NCI-H82 treated with DMSO at 0.1 percent for 48 hours (cell line): ENCODE results near the gene FAM76B.
A peak's percentile ranks its signal among the peaks of the same experiment; 100 is the strongest.

ENCODE experiments used
- DNase-seq: peaks from one replicate; lab custom pipeline; 2025; ENCODE audit not compliant: unreplicated experiment; lab: John Stamatoyannopoulos, UW

The FAM76B gene

DNA sequence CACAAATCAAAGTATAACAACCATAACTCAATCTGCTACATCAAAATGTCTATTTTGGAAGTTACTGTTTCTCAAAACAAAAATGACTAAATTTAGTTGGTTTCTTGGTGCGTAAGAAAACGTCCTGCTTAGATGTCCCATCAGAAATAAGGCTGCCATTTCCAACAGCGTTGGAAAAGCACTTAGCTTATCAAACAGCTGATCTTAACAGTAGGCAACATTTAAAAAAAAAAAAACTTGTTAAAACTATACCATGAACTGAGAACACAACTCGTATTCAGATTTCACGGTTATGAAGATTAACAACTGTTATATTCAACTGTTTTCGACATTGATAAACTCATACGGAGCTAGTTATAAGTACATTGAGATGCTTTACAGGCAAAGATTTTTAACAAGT is 3.1 kb upstream of the FAM76B start:
- no peak for DNase-seq

DNA sequence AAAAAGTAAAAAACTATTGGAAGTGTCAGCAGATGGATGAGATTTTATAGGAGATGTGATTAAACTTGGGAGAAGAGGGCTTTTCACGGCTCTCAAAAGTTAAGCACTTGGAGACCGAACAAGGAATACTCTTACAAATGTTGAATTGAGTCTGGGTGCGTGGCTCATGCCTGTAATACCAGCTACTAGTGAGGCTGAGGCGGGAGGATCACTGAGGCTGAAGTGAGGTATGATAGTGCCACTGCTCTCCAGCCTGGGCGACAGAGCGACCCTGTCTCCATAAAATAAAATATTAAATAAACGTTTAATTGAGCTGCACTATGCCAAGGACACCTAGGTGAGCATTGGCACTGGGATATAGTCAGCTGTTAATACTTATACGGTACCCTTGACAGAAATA is 2.6 kb upstream of the FAM76B start:
- no peak for DNase-seq

DNA sequence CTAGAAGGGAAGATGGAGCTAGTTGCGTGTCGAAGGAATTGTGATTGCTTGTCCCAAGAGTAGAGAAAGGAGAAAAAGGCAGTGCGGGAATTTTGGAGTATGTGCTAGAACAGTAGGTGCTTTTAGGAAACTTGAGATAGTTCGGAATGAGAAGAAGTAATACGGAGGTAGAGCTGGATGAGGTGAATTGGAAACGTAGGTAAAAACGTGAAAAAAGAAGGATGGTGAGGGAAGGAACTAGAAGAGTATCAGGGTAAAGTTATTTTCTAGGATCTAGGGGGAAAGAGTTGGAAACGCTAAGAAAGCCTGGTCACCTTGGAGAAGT is 2.1 kb upstream of the FAM76B start:
- no peak for DNase-seq

DNA sequence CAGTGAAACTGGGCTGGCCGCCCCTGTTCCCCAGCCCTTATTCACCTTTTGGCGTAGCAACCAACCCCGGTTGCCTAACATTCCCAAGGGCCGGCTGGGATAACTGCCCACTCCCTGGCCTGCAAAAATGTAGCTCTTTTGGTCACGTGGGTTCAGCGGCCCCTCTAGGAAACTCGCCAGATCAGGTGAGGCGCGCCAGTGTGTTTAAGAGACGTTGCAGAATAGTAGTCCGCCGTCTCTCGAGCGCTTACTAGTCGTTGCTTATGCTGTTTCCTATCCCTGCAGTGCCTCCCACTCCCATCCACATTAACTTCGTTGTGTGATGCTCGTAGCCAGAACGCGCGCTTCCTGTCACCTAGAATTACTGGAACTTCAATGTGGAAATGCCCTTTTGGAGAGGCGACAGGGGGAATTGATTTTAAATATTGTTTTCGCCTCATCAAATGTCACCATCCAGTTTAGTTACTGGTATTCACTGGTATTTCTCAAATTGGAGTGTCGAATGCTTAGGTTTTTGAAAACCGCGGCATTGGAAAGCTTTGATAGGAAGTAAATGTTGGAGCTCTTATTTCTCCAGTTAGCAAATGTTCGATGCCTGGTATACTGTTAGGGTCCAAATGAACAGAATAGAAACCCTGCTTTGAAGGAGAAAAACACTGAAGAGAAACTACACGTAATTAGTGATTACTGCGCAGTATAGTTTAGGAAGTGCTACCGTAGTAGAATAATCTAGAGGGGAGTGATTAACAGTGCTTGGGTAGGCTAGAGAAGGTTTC is 1.5 kb upstream of the FAM76B start:
- peak; percentile 8 for DNase-seq

DNA sequence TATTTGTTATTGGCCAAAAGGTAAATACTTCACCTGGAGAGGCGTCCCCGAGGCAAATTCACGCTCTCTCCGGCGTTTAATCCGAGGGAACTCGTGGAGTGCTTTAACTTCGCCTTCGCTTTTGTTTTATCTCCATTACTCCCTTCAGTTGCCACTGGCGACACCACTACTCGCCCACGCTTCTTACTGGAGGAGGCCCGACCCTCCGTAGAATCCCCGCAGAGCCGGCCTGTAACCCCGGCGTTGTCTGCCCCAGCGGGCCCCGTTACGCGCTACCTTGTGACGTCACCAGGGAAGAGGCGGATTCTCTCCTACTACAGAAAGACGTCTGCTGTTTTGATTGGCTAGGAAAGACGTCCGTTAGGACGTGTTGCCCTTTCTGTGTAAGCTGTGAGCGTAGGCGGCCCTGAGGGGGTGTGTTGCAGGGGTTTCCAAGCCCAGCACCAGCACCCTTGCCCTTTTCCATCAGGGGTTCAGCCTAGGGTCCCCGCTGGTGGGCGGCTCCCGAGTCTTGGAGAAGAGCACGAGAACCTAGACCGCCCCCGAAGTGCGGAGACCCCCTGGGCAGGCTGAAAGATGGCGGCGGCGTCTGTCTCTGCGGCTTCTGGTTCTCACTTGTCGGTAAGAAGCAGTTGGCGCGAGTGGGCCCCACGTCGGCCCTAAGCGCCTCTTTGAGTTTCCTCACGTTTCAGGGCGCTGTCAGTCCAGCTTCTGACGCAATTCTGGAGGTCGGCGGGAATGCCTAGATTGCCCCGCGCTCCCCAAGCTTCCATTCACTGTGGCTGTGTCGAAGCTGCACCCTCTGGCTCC is 746 bp upstream of the FAM76B start, which contains the start of gene CEP57:
TSS of gene CEP57 (plus strand) at position 376 of the 810 bp plus-strand sequence. CDS start at position 577, 201 bp downstream.
- DNase-seq: peak; percentile 87

DNA sequence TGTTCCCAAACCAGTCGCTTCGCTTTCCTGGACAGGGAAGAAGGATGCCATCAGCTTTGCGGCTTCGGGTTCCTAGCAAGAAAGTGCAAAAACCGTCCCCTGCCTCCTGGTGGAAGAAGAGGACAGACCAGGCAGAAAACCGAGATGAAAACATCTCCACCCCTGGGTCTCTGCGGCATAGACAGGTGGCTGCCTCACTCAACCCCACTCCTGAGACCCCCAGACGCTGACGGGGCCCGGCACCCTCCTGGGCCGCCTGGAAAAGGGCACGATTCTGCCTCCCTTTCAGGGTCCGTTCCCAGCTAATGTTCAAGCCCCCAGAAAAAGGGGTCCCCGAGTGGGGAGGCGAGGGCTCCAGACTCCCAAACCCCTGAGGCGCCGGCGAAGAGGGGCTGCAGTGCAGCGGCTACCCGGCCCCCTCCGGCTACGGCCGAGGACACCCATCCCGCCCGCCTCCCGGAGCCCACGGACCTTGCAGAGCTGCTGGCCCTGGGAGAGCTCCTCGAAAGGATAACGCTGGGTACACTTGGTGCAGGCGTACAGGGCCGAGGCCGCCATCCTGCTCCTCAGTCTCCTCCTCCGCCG is 569 bp downstream of the FAM76B start:
- no peak for DNase-seq

DNA sequence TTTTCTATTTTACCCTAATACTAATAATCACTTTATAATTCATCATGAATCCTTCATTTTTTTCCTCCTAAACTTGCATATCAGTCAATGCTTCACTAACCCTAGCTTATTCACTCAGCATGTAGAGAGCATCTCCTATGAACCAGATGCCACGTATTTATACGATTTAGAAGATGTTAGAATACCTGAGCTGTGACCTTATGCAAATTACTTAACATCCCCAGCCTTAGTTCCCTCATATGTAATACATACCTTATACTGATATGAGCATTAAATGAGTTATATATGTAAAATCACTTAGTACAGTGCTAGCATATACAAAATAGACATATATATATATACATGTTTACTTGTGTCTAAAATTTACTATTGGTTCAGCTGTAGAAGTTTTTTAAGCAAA is 9.0 kb downstream of the FAM76B start:
- no peak for DNase-seq

DNA sequence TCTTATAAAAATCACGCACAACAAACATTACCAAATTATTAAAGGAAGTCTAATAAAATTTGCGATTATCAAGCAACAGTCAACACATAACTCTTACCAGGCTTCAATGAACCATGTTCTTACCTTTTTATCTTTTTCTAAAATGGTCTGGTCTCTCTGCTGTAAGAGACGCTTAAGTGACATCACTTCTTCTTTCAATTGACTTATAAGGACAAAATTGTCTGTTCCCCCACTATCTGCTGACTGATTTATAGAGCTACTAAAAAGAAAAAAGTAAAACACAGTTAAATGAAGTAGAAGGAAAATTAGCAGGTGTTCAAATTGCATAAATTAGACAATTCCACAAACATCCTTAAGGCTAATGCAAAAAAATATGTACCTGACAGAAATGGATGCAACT is 10.9 kb downstream of the FAM76B start:
- DNase-seq: no peak

DNA sequence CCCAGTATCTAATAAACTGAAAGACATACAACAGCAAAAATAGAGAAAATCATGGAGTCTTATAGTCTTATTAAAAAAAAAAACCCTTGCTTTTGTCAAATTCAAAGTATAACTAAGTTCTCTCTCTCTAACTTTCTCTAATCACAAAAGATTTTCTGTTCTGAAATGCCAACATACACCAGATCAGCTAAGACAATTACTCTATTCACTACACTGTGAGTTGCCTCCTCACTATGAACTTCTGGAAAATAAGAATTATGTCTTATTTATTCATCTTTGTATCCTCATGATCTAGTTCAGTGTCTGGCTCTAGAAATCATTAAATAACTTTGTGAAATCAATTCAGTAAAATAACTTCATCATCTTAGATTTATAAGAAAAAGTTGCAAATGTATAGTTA is 12.7 kb downstream of the FAM76B start:
- no peak for DNase-seq

DNA sequence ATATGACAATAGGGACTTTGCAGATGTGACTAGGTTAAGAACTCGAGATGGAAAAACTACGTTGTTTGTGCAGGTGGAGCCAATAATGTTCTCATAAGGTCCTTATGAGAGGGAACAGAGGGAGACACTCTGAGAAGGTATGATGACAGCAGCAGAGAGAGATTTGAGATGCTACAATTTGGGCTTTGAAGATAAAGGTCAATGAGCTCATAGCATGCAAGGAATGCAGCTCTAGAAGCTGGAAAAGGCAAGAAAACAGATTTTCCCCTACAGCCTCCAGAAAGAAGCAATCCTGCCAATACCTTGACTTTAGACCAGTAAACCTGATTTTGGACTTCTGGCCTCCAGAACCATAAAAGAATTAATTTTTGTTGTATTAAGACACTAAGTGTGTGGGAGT is 21.1 kb downstream of the FAM76B start:
- DNase-seq: no peak

DNA sequence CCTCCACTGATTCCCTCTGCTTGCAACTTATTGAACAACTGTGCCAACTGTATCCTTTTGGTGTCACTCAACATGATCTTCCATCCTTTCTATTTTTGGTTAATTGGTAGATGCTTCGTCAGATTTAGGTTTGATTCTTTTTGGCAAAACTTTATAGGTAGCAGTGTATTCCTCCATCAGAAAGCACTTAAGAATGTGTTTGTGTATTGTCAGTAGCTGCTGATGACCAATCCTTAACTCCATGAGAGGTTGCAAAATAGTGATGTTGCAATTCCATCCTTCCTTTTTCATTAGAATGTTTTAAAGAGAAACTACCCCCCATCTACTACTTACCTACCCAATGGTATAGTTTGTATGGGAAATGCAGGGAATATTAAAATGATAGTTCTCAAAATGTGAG is 22.1 kb downstream of the FAM76B start:
- DNase-seq: no peak

DNA sequence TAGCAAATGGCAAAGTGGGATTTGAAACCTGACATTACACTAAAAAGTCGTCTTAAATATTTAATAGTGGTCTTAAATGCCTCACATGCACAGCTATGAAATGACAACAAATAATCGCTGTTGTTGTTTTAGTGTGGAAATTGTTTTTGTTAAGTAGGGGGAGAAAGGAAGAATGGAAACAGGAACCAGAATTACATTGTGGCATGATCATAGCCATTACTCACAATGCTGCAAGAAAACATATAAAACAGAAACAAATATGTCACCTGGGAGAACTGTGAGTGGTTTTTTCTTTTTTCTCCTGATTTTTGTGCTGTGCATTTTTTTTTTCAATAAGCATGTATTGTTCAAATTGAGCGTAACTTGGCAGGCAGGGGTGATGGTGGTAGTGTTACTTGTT is 22.9 kb downstream of the FAM76B start:
- DNase-seq: no peak

DNA sequence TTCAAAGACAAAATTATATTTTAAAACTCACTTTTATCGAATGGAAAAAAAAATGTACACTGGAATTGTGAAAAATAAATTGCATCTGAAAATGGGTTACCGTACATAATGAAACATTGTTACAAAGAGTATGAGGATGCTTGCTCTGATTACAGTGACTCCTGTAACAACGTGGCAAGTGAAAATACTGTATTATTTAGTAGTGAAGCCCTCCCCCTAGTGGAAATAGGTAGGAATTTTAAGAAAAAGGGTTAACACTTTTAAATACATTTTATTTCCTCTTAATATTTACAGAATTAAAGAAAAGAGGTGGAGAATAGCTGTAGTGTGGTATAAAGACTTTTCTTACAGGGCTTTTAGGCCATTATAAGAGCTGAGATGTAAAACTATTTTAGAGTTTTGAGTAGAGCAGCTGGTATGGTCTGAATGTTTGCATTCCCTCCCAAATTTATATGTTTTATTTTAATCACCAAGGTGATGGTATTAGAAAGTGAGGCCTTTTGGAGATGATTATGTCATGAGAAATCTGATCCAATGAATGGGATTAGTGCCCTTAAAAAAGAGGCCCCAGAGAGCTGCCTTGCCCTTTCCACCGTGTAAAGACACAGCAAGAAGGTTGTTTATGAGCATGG is 25.2 kb downstream of the FAM76B start:
- DNase-seq: peak; percentile 34

DNA sequence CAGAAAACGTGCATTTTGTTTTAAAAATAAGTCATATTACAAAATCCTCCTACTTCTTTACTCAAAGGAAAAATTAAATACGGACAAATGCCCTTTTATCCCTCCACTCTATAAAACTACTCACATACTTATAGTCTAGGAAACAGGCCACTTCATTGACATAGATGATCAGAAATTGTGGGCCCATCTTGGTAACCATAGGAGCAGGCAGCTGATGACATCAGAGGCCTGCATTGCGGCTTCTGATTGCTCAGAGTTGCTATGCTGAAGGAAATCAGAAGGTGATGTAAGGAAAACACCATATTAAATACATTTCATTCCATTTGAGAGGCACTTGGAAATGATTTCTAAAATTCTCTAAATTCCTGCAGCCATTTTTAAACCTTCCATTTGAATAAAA is 27.0 kb downstream of the FAM76B start:
- no peak for DNase-seq

DNA sequence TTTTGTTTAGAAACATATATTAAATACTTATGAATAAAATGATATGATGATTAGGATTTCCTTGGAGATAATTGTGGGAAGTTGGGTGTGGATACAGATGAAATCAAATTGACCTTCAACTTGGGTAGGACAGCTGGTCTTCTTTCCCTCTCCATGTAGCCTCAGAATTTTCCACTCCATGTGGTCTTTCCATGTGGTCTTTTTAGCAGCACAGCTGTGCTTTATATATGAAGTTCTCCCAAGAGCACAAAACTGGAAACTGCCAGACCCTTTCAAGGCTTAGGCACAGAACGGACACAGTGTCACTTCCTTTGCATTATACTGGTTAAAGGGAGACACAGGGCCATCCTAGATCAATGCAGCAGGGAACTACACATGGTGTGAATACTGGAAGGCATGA is 28.6 kb downstream of the FAM76B start:
- no peak for DNase-seq

DNA sequence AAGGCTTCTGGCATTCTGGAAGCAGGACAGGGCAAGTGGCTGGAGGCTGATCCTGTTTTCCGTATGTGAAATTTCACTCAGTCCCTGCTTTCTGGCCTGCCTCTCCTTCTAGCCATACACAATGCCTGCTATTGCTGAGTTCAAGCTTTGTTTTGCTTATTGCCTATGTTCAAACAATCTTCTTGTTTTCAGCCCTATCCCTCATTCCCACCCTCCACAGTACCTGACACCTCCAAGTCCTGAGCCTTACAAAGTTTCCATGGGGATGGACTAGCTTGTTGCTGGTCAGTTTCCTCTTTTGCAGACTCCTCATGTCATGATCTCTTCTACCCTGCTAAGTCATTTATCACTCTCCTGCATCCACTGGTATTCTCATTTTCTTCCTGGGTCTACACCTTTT is 38.1 kb downstream of the FAM76B start:
- no peak for DNase-seq

DNA sequence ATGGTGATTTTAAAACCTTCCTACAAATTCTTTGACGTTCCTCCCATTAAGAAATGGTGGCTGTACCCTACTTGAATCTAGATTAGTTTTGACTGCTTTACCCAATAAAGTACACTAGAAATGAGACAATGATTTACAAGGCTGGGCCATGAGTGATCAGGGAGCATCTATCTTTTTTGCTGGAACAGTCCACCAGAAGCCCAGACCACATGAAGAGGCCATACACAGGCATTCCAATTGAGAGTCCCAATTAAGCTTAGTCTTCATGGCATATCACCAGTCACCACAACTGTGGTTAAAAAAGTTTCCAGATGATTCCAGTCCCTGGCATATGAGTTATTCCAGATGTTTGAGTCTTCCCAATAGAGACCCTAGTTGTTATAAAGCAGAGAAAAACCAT is 39.5 kb downstream of the FAM76B start:
- no peak for DNase-seq

DNA sequence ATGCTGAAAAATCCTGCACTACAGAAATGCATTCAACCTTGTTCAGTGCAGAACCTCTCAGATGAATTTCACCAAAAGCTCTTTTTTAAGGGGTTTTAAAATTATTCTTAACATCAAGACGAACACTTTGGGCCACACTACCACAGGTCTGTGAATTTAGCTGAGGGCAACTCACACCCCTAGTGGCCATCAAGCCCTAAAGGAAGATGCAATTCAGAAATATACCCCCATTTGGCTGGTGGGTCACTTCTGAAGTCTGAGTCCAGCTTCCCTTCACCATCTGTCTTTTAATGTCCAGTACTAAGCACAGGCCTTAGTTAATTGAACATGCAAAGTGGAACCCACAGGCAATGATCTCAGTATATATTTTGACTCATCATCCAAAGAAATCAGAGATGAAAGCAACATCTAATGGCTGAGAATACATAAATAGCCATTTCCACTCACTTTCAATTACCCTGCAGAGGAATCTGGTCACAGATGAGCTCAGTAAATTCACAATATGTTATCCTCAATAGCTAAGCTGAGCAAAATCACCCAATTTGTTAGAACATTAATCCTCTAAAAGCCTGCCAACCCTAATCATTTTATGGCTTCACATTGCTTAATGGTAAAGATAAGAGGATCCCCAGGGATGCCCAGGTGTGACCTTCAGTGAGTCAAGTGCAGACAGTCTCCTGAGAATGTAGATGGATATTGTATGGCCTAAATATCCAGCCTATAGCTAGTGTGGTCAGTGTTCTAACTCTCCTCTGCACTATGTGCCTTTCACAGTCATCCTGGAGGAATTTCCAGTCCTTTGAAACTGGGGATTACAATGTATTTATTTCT is 50.3 kb downstream of the FAM76B start:
- DNase-seq: peak; percentile 69

DNA sequence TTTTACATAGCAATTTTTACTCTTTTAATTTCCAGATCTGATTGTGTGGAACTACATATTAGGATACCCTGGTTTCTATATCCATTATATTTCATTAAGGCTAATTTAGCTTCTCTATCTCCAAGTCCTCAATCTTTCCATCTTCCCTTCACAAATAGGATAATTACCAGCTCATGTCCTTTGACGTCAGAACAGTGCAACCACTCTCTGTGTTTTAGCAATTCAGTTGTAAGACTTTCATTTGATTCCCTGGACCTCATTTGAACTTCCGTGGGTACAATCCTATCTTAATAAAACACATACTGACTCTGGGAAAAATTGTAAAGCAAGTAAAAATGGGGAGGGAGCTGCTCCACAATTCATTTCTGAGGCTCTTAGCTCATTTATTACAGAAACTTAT is 52.8 kb downstream of the FAM76B start:
- DNase-seq: no peak

DNA sequence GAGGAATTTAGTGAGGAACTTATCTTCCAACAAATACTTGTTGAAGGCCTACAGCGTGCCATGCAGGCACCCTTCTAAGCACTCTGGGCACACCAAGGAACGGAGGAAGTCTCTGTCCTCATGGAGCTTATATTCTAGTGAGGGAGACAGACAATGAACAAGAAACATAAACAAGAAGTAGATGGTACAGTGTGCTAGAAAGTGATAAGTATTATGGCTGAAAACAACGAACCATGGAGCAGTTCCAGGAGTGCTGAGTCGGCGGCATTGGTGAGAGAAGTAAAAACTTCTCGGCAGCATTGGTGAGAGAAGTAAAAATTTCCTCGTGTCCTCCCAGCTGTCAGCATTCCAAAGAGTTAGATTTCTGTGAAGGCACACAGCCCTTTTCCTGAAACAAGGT is 53.2 kb downstream of the FAM76B start:
- DNase-seq: no peak

DNA sequence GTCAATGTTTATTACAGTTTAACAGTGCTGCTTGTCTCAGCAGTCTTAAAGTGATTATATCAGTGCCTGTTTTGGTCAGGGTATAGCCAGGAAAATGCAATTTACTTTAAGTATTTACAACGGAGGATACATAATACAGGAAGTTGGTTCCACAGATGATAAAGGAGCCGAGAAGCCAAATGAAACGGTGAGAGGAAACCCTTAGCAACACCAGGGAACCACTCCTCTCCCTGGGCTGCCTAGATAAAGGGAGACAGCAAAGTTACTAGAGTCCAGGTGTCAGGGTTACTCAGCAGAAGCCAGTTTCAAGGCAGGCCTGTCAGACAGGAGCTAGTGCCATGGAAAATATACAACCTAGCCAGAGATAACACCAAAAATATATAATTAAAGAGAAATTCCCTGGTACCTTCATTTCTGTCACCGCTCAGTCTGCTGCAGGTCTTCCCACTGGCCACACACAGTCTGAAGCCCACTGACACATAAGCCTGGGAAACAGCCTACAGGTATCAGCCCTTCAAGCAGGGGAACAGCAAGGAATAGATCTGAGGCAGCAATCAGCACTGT is 55.5 kb downstream of the FAM76B start:
- DNase-seq: no peak
